Activated T-cell treated with anti-CD3 and anti-CD28 coated beads for 1 hour (primary cell): ENCODE results near the gene PTPN21.

ENCODE experiments used
- DNase-seq: peaks from one replicate; pipeline ENCODE4 v3.0.0-alpha.2; 2020; ENCODE audit warnings: low read depth

Gene PTPN21

GRCh38 chr14:88504602-88505001, 50.2 kb downstream of the PTPN21 start:
- no peak for DNase-seq

GRCh38 chr14:88503754-88504406, 50.9 kb downstream of the PTPN21 start:
- DNase-seq: no peak

GRCh38 chr14:88502740-88503139, 52.1 kb downstream of the PTPN21 start:
- DNase-seq: no peak

- DNase-seq: no peak
Observed at GRCh38 chr14:88500611-88501010, 54.2 kb downstream of the PTPN21 start.

DNA sequence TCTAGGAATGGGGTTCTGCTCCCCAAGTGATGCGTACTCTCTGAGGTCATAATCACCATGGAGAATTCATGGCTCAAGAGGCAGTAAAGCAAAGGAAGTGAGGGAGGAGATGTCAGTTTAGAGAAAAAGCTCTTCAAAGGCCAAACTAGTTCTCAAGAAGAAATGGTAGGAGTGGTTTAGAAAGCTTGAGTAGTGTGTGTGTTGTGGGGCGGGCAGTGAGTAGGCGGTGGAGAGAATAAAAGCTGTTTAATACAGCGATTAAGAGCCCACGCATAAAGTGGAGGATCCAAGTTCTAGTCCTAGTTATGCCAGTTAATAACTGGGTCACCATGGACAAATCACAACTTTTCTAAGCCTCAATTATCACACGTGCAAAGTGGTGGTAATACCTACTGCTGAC, 55.6 kb downstream of the PTPN21 start:
- DNase-seq: no peak

DNA sequence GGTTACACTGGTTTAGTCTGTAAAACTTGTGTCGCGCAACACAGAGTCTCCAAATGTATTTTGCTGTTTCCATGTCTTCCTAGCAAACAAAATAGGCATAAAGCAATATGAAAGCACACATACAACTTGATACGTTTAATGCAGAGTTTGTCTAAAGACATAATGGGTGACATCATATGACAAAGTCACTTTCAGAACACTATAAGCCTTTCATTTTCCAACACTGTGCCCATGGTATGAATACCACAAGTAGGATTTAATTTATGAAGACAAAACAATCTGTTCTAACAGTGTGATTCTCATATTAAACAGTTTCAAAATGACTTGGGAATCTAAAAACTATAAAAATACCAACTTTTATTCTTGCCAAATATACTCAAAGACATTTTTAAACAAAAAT, 58.4 kb downstream of the PTPN21 start:
- no peak for DNase-seq

GRCh38 chr14:88493392-88494185, 61.2 kb downstream of the PTPN21 start:
- DNase-seq: no peak

DNA sequence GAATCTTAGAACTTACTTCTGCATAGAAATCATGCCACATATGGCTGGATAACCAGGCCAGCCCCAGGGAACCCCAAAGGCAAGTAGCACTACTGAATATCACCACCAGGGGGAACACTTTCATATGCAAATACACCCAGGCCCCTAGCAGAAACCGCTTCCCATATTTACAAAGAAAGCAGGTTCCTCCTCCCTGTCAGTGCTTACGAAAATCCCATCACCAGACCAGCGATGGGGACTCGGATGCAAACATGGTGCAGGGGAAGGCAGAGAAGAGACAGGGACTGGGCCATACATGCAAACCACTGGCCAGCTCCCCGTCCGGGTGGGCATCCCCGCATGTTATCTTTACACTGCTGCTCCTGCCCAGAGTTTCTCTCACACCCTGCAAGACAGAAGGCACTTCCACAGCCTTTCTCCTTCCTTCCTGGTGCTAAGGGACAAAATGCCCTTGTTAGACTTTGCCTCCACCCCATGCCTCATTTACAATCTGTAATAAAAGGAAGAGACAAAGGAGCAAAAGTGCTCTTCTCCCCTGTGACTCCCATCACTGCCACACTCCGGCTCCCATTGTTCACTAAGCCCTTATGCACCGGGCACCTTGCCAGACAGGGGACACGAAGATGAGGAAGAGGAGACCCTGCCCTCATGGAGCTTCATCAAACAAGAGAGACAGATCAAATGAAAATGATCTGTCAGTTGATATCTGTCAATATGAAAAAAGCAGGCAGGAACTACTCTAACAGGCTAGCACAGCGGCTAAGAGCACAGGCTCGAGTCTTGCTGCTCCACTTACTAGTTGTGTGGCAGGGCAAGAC, 62.3 kb downstream of the PTPN21 start:
- peak; percentile 39 for DNase-seq

DNA sequence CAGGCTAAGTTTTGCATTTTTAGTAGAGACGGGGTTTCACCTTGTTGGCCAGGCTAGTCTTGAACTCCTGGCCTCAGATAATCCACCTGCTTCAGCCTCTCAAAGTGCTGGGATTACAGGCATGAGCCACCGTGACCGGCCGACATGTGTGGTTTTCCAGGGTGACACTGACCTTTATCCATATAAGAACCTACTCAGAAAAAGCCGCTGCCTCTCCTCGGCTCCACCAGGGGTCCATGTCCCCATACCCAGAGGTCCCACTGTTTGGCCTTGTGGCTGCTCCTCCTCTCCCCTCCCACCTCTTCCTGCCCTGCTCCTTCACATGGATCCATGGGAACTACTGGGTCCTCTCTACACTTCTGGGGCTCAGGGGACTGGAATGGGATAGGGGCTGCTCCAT, 64.6 kb downstream of the PTPN21 start:
- DNase-seq: no peak

- no peak for DNase-seq
Observed at GRCh38 chr14:88488897-88489296, 65.9 kb downstream of the PTPN21 start.

DNA sequence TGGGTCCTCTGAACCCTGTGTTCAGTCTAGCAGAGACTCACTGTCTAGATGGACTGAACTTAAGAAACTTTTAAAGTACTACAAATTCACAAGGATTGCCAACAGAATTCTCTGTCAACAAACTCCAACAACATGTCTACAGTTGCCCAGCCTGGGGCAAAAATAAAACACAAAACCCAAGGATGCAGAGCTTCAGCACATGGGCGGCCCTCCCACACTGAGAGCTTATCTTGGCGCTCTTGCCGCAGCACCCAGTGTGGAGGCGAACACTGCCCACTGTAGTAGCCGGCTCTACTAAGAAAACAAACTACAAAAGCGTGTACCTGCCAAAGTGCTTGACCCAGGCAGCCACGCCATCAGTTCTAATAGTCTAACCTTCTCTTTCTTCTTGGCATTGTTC, 66.7 kb downstream of the PTPN21 start:
- DNase-seq: no peak

DNA sequence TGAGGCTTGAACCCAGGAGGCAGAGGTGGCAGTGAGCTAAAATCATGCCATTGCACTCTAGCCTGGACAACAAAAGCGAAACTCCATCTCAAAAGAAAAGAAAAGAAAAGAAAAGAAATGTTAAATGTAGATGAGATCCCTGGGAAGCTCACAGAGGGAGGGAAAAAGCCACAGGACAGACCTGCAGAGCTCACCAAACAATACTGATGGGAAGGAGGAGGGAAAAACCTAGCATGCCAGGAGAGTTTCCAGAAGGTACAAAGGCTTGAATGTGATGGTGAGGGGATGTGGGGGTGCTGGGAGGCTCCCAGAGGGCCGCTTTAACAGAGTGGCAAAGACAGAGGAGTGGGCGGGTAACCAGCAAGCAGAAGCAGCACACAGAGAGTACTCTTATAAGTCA, 72.3 kb downstream of the PTPN21 start:
- DNase-seq: no peak

DNA sequence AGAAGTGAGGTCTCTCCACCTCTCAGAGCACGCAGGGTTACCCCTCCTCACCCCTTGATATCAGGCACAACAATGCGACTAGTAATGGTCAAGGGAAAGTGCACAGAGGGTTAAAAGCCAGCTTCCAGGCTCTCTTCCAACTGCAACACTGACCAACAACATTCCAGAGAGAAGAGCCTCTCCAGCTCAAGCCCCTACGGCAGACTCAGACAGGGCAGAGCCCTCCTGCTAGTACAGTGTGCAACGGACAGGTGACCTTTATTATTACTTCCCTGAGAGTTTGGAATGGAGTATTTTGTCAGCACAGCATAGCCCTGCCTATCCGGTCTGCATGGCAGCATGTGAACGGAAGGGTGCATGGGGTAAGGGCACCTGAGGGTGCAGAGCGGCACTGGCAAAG, 73.0 kb downstream of the PTPN21 start:
- DNase-seq: no peak

DNA sequence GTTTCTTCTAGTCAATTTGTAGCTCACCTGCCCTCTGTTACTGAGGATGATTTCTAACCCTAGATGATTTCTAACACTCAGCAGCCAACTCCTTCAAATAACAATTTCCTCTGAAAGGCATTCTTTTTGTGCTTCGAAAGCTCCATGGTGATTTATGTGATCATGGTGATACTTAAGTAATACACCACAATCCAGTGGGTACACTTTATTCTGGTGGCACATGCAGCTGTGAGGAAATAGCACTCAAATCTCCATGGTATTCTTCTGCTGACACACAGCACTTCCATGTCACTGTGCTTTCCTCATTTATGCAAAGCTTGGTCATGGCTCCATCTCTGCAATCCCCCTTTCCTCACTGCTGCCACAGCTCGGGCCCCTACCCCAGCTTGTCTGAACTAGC, 73.7 kb downstream of the PTPN21 start:
- no peak for DNase-seq

GRCh38 chr14:88479574-88479987, 75.2 kb downstream of the PTPN21 start:
- DNase-seq: no peak

- DNase-seq: no peak
Observed at GRCh38 chr14:88478931-88479330, 75.9 kb downstream of the PTPN21 start.

DNA sequence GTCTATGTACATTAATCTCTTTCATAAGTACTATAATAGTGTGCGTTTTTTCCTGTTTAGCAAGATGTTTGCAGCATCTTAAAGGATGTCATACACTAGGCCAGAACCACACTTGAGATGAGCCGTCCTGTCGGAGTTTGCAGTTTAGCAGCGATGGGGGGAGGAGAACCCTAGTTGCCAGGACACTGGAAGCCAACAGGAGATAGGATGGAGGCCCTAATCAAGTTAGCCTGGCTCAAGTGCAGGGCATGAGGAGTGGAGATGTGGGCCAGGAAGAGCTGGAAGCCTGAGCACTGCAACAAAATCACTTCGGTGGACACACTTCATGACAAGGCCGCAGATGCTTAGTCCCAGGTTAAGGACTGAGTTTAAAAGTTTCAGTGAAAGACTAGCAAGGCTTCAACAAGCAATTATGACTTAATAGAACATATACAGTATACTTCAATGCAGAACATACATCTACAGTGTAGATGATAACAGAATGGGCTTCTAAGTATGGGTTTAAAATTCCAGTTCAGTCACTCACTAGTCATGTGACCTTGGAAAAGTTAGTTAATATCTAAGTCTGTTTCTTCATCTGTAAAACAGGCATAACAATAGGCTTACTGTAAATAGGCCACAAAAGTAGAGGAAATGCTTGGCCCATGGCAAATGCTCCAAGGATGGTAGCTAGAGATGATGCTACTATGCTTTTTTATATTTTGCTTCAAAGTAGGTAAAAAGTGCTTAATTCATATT, 77.1 kb downstream of the PTPN21 start:
- DNase-seq: no peak

- no peak for DNase-seq
Observed at GRCh38 chr14:88476825-88477224, 78.0 kb downstream of the PTPN21 start.

GRCh38 chr14:88476214-88476774, 78.5 kb downstream of the PTPN21 start:
- DNase-seq: no peak

DNA sequence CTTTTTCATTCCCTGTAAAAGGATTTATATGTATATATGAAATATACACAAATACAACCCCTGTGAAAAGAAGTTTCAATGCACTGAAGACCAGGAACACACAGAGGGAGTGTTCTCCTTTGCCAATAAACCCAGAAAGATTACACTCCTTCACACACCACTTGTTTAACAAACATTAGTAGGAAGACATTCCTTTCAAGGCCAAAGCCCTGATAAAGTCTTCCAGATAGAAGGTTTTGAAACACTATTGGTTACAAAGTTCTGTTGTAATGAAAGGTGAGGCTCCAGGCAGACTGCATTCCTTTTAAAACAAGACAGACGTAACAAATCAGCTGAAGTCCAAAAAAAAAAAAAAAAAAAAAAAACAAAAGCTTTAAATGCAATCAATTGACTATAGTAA, 81.0 kb downstream of the PTPN21 start:
- no peak for DNase-seq

GRCh38 chr14:88470542-88471440, 84.0 kb downstream of the PTPN21 start:
- DNase-seq: no peak
